Endothelial cell of umbilical vein (primary cell): ENCODE measurements around the gene DLEC1.

Source experiments
- CTCF ChIP-seq, 2 donors: IDR thresholded peaks; 1 replicate in 1 of 2; 2 replicates in 1 of 2; pipeline ENCODE4 v1.5.1; 2011; ENCODE audit warnings: low read length in 2 of 2, mild to moderate bottlenecking in 2 of 2, moderate library complexity in 2 of 2, control low read depth in 1 of 2, inconsistent platforms in 1 of 2, low read depth in 1 of 2; ENCODE audit not compliant: insufficient read depth in 1 of 2; ENCODE audit errors: extremely low read depth in 1 of 2
- MAX ChIP-seq: IDR thresholded peaks from 2 replicates; pipeline ENCODE4 v1.6.1; 2011; ENCODE audit not compliant: insufficient read depth, insufficient read length
- POLR2A ChIP-seq: IDR thresholded peaks from 2 replicates; pipeline ENCODE4 v1.6.1; 2012; ENCODE audit warnings: low read depth, mild to moderate bottlenecking, control low read depth, low read length

DNA sequence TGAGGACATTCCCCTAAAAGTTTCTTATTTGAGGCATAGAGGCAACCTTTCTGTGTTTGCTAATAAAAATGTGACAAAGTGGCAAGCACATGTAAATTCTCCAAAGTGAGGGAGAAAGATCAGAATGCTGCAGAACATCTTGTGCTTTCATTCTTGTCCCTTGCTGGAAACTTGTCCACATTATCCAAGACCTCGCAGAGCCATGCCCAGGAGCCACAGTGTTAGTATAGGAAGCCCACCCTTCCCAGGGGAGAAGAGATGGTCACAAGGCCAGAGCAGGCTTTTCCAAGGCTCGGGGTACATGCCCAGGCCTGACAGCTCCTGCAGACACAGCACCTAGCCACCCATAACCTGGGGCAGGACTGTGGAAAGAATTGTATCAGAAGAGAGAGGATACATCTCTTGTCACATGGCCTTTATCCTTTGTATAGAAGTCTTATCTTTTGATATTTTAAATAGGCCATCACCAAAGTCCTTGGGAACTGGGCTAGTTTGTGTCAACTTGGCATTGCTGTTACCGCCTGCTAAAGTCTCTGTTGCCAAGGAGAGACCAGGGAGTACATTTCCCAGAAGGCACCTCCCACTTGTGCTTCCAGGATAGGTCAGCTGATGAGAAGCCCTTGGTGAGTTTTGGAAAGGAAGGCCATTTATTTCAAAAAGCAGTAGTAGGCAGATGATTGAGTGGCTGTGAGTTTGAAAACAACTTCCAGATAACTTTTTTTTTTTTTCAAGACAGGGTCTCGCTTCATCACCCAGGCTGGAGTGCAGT is 10.5 kb downstream of the DLEC1 start:
- TF ChIP-seq CTCF (IDR thresholded peaks at IDR 0.05; ENCODE audit: extremely low read depth in 1 of 2, insufficient read depth in 1 of 2, low read depth in 1 of 2, low read length in 2 of 2) (no peak), MAX (no peak), POLR2A (no peak)
